Measurements from ENCODE around the gene CTNNAL1. TPM values are rescaled to one million over a fixed set of nuclear protein-coding genes. Genes with fewer than 3 reads are reported as not detected.
"Not testable (repeated sequence)": the region's sequence is repeated elsewhere in the genome, so short reads cannot be mapped to it uniquely, and the experiment has no call there.

CTNNAL1 gene
- 45.6 and 93.6 TPM in 2 replicates for total RNA-seq
- 7.9 TPM for polyA plus RNA-seq (2012)

GRCh38 chr9:109012876-109013678 is at the start of gene CTNNAL1:
CTNNAL1 (minus strand) TSS chr9:109013499; CDS start chr9:109013442, 57 bp downstream.
- no peak for DNase-seq (ENCODE audit: low read depth)

GRCh38 chr9:109062543-109062942 is 49.2 kb upstream of the CTNNAL1 start:
- DNase-seq (ENCODE audit: low read depth): no peak

- no peak for DNase-seq (ENCODE audit: low read depth)
These were observed 46.9 kb upstream of the CTNNAL1 start for GRCh38 chr9:109060191-109060590.

GRCh38 chr9:109053121-109053520 is 39.8 kb upstream of the CTNNAL1 start:
- DNase-seq (ENCODE audit: low read depth): not testable (repeated sequence)

- peak; percentile 3 for DNase-seq (ENCODE audit: low read depth)
These were observed 39.1 kb upstream of the CTNNAL1 start for GRCh38 chr9:109052416-109052815.

GRCh38 chr9:109051733-109052132 is 38.4 kb upstream of the CTNNAL1 start:
- no peak for DNase-seq (ENCODE audit: low read depth)

- no peak for DNase-seq (ENCODE audit: low read depth)
These were observed 37.1 kb upstream of the CTNNAL1 start for GRCh38 chr9:109050444-109050843.

- no peak for DNase-seq (ENCODE audit: low read depth)
These were observed 35.5 kb upstream of the CTNNAL1 start for GRCh38 chr9:109048822-109049221.

- DNase-seq (ENCODE audit: low read depth): no peak
These were observed 34.0 kb upstream of the CTNNAL1 start for GRCh38 chr9:109047259-109047658.

- DNase-seq (ENCODE audit: low read depth): no peak
These were observed 33.0 kb upstream of the CTNNAL1 start for GRCh38 chr9:109046346-109046745.

- DNase-seq (ENCODE audit: low read depth): no peak
These were observed 30.3 kb upstream of the CTNNAL1 start for GRCh38 chr9:109043578-109043977.

- DNase-seq (ENCODE audit: low read depth): no peak
These were observed 27.3 kb upstream of the CTNNAL1 start for GRCh38 chr9:109040571-109040970.

GRCh38 chr9:109039539-109039938 is 26.2 kb upstream of the CTNNAL1 start:
- no peak for DNase-seq (ENCODE audit: low read depth)

- DNase-seq (ENCODE audit: low read depth): no peak
These were observed 24.8 kb upstream of the CTNNAL1 start for GRCh38 chr9:109037946-109038715.

- no peak for DNase-seq (ENCODE audit: low read depth)
These were observed 23.7 kb upstream of the CTNNAL1 start for GRCh38 chr9:109036744-109037680.

- DNase-seq (ENCODE audit: low read depth): peak; percentile 56
These were observed 22.6 kb upstream of the CTNNAL1 start for GRCh38 chr9:109035684-109036423.

- DNase-seq (ENCODE audit: low read depth): no peak
These were observed 20.8 kb upstream of the CTNNAL1 start for GRCh38 chr9:109033941-109034700.

- no peak for DNase-seq (ENCODE audit: low read depth)
These were observed 17.9 kb upstream of the CTNNAL1 start for GRCh38 chr9:109031241-109031640.

GRCh38 chr9:109030426-109030825 is 17.1 kb upstream of the CTNNAL1 start:
- DNase-seq (ENCODE audit: low read depth): no peak

GRCh38 chr9:109028457-109028856 is 15.2 kb upstream of the CTNNAL1 start:
- DNase-seq (ENCODE audit: low read depth): no peak
